Omental fat pad (tissue), 4 donors: ENCODE data around the gene TEAD1. TPM values are rescaled to one million over a fixed set of nuclear protein-coding genes. Genes with fewer than 3 reads are reported as not detected.
"Not testable (repeated sequence)": the region's sequence is repeated elsewhere in the genome, so short reads cannot be mapped to it uniquely, and the experiment has no call there.

ENCODE experiments used
- ATAC-seq: fragments of 150-250 bp; one replicate; pipeline ENCODE4 v1.9.1; 2016; ENCODE audit warnings: mild to moderate bottlenecking, moderate library complexity; ENCODE audit not compliant: low FRiP score
- DNase-seq: peaks from one replicate; pipeline ENCODE4 v3.0.0-alpha.2; 2019; ENCODE audit warnings: low spot score
- CTCF ChIP-seq, 3 donors: fragments of 450-650 bp; IDR thresholded peaks; one replicate each; pipeline ENCODE4 v1.5.1; 2016 to 2017; ENCODE audit warnings: antibody characterized with exemption in 3 of 3, mild to moderate bottlenecking in 3 of 3, moderate library complexity in 2 of 3
- total RNA-seq, 4 donors: library from RNA; depleted of rRNA; stranded (reverse); fragments of >200 nt; gene quantifications; one replicate each; pipeline ENCODE4 v1.1.0, GENCODE V29; 2016

Gene TEAD1
- total RNA-seq, 4 donors from 2014 or later: 81.7 to 123 (median 103) TPM

GRCh38 chr11:12756454-12756806 is 82.2 kb downstream of the TEAD1 start:
- TF ChIP-seq CTCF (IDR thresholded peaks at IDR 0.05): no peak
- DNase-seq (no peak), ATAC-seq (no peak)

DNA sequence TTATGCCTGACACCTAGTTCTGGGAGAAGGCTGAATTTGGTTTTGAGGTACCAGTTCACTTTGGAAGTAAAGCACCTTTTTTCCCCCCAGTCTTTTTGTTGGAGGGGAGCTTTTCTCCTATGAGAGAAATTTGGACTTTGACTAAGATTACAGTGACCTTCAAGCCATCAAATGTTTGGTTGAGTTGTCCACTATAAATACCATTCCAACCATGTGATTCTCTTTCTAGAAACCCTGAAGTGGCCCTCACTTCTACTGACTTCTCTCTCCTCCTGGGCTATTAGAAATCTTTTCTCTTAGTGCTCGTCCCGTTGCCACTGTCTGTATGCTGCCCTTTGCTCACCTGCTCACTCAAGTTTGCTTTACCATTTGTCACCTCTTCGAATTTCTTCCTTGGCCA is 82.6 kb downstream of the TEAD1 start:
- no peak for DNase-seq
- TF ChIP-seq CTCF (IDR thresholded peaks at IDR 0.05): no peak
- no peak for ATAC-seq

DNA sequence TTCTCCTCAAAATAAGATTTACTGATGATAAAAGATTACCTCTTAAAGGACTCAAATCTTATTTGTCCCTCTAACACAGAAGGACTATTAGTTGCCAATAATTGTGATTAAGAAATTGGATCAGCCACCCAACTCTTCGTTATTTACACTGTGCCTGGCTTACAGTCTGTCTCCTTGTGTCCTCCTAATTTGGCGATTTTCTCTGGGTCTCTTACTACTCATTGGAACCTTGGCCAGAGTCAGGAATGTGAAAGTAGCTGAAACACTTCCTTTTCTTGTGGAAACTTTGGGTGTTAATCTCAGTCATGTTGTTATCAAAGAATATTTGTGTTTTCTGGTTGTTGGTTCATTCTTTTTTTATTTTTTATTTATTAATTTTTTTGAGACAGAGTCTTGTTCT is 83.2 kb downstream of the TEAD1 start:
- no peak for TF ChIP-seq CTCF (IDR thresholded peaks at IDR 0.05)
- ATAC-seq (no peak), DNase-seq (no peak)

DNA sequence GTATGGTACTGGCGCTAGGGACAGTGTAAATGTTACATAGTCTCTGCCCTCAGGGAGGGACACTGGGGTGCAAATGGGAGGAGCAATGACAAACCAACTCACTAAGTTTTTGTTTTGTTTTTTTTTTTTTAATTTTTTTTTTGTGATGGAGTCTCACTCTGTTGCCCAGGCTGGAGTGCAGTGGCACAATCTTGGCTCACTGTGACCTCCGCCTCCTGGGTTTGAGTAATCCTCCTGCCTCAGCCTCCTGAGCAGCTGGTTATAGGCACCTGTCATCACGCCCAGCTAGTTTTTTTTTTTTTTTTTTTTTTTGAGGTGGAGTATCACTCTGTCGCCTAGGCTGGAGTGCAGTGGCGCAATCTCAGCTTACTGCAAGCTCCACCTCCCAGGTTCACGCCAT is 83.9 kb downstream of the TEAD1 start:
- not testable (repeated sequence) for ATAC-seq, DNase-seq

GRCh38 chr11:12761029-12761428 is 86.8 kb downstream of the TEAD1 start:
- no peak for DNase-seq
- no peak for ATAC-seq
- TF ChIP-seq CTCF (IDR thresholded peaks at IDR 0.05): no peak

DNA sequence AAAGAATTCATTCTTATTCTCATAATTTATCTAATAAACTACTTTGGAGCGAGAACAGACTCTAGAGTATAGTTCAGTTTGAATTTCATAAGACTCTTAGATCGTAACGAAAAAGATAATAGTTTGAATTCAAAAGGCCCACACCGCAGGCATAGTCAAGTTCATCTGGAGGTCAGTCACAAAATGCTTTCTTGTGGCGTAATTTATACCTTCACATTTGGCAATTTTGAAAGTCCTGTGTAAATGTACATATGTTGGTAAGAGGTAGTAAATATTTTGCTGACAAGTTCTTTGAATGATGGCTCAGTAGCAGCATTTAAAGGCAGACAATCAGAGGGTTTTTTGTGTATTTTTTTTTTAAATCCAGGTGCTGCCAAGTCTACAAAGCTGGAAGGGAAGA is 88.1 kb downstream of the TEAD1 start:
- ATAC-seq (no peak), DNase-seq (no peak)
- no peak for TF ChIP-seq CTCF (IDR thresholded peaks at IDR 0.05)

- no peak for TF ChIP-seq CTCF (IDR thresholded peaks at IDR 0.05)
- ATAC-seq: no peak
- no peak for DNase-seq
Observed at GRCh38 chr11:12762696-12763324, 88.6 kb downstream of the TEAD1 start.
